MM.1S (cell line): Measurements from ENCODE around the gene VSX1.

Source experiments
- DNase-seq: peaks from one replicate; pipeline ENCODE4 v3.0.0-alpha.2; 2015
- H2AFZ ChIP-seq: fragments of 300-600 bp; sonication (generic); 2 replicates; pipeline ENCODE4 v1.6.0; 2016; ENCODE audit warnings: antibody characterized with exemption, low read length
- H3F3A ChIP-seq: fragments of 300-600 bp; sonication (generic); 2 replicates; pipeline ENCODE4 v1.6.1; 2016; ENCODE audit warnings: mild to moderate bottlenecking, antibody characterized with exemption, low read length, moderate library complexity, mixed read lengths; ENCODE audit not compliant: insufficient read depth
- H3K27ac ChIP-seq: fragments of 300-600 bp; sonication (generic); 2 replicates; pipeline ENCODE4 v1.5.1; 2016; ENCODE audit warnings: mild to moderate bottlenecking, low read length
- H3K27me3 ChIP-seq: fragments of 300-600 bp; sonication (generic); replicated peaks from 2 replicates; pipeline ENCODE4 v1.6.0; 2016; ENCODE audit warnings: low read length; ENCODE audit not compliant: insufficient read depth
- H3K36me3 ChIP-seq: fragments of 300-600 bp; sonication (generic); replicated peaks from 2 replicates; pipeline ENCODE4 v1.6.1; 2016; ENCODE audit warnings: mild to moderate bottlenecking, low read length, mixed read lengths; ENCODE audit not compliant: insufficient read depth
- H3K4me1 ChIP-seq: fragments of 300-600 bp; sonication (generic); 2 replicates; pipeline ENCODE4 v1.6.1; 2016; ENCODE audit warnings: low read length, mixed read lengths
- H3K4me2 ChIP-seq: fragments of 300-600 bp; sonication (generic); 2 replicates; pipeline ENCODE4 v1.6.0; 2016; ENCODE audit warnings: low read depth, low read length
- H3K4me3 ChIP-seq: fragments of 300-600 bp; sonication (generic); 2 replicates; pipeline ENCODE4 v1.5.1; 2016; ENCODE audit warnings: low read length, mixed read lengths
- H3K79me2 ChIP-seq: fragments of 300-600 bp; sonication (generic); 2 replicates; pipeline ENCODE4 v1.6.1; 2016; ENCODE audit warnings: mixed run types, low read length, mixed read lengths
- H3K9ac ChIP-seq: fragments of 300-600 bp; sonication (generic); 2 replicates; pipeline ENCODE4 v1.6.1; 2016; ENCODE audit warnings: low read length, mixed read lengths
- H3K9me2 ChIP-seq: fragments of 300-600 bp; sonication (generic); replicated peaks from 2 replicates; pipeline ENCODE4 v1.6.1; 2016; ENCODE audit warnings: mild to moderate bottlenecking, low read length, mixed read lengths; ENCODE audit not compliant: insufficient read depth
- H3K9me3 ChIP-seq: fragments of 300-600 bp; sonication (generic); replicated peaks from 2 replicates; pipeline ENCODE4 v1.6.1; 2016; ENCODE audit warnings: mild to moderate bottlenecking, low read length, mixed read lengths; ENCODE audit not compliant: insufficient read depth
- H4K20me1 ChIP-seq: fragments of 300-600 bp; sonication (generic); 2 replicates; pipeline ENCODE4 v1.6.1; 2016; ENCODE audit warnings: mild to moderate bottlenecking, low read length, moderate library complexity, mixed read lengths; ENCODE audit not compliant: insufficient read depth
- EZH2 ChIP-seq: fragments of 300-600 bp; sonication (generic); optimal IDR thresholded peaks from 2 replicates; pipeline ENCODE3; 2017; ENCODE audit warnings: low read depth, mild to moderate bottlenecking, antibody characterized with exemption, low read length, mixed read lengths
- EZH2phosphoT487 ChIP-seq: fragments of 300-600 bp; sonication (generic); IDR thresholded peaks from 2 replicates; pipeline ENCODE4 v1.6.1; 2018; ENCODE audit warnings: antibody characterized with exemption, low read length
- TF ChIP-seq, protein P1 (sequence below): fragments of 300-600 bp; sonication (generic); IDR thresholded peaks from 2 replicates; pipeline ENCODE4 v1.5.1; 2016; ENCODE audit warnings: antibody characterized with exemption, low read length, mixed read lengths

The VSX1 gene

DNA sequence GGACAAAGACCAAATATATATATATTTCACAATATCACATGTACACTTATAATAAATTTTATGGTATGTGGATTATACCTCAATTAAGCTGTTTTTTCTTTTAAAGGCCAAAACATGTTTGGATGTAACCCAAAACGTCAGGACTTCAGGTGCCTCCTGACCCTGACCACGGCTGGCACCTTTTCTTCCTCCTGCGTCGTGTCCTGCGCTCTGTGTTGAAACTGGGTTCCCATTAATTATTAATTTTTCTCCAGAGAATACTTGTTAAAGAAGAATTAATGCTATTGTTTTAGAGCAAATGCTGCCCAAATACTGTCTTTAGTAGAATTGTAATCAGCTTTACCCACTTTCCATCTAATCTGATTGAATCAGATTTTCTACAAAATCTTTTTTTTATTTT is 46.7 kb upstream of the VSX1 start:
- H3K27me3 ChIP-seq = no peaks in the 10 kb centered on the region
- H3F3A ChIP-seq = no peaks in the 10 kb centered on the region

DNA sequence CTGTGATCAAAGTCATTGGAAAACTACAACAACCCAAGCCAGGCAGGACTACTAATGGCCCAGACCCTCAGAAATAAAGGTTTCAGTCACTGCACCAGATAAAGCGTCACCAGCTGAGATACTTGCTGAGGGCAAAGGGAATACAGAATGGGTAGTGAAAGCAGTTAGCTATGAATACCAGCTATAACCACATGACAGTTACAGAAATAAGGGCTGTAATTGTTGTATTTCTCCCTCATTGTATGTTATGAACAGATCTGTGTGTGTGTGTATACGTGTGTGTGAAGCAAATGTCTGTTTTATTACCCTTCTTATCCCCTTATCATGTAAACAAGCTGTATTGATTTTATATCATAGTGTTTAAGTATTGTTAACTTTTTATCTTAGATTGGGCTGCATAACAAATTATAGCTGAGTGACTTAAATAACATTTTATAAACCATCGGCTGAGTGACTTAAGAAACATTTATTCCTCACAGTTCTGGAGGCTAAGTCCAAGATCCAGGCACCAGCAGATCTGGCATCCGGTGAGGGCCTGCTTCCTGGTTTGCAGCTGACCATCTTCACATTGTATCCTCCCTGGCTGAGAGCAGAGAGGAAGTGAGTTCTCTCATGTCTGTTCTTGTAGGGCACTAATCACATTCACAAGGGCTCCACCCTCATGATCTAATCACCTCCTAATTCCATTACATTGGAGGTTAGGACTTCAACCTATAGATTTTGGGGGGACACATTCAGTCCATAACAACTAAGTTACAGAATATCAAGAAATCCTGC is 46.0 kb upstream of the VSX1 start:
- H2AFZ ChIP-seq = no peak overlapping the region
- no peak overlapping the region for H3K9ac ChIP-seq
- no peaks in the 10 kb centered on the region for H3K9me3 ChIP-seq
- no peaks in the 10 kb centered on the region for H3K36me3 ChIP-seq
- no peaks in the 10 kb centered on the region for H3K4me1 ChIP-seq
- no peaks in the 10 kb centered on the region for H3K9me2 ChIP-seq
- H3F3A ChIP-seq = no peaks in the 10 kb centered on the region
- no peak overlapping the region for H3K4me3 ChIP-seq
- H4K20me1 ChIP-seq = no peaks in the 10 kb centered on the region
- DNase-seq = no peak
- no peaks in the 10 kb centered on the region for H3K79me2 ChIP-seq
- TF ChIP-seq, protein P1, sequence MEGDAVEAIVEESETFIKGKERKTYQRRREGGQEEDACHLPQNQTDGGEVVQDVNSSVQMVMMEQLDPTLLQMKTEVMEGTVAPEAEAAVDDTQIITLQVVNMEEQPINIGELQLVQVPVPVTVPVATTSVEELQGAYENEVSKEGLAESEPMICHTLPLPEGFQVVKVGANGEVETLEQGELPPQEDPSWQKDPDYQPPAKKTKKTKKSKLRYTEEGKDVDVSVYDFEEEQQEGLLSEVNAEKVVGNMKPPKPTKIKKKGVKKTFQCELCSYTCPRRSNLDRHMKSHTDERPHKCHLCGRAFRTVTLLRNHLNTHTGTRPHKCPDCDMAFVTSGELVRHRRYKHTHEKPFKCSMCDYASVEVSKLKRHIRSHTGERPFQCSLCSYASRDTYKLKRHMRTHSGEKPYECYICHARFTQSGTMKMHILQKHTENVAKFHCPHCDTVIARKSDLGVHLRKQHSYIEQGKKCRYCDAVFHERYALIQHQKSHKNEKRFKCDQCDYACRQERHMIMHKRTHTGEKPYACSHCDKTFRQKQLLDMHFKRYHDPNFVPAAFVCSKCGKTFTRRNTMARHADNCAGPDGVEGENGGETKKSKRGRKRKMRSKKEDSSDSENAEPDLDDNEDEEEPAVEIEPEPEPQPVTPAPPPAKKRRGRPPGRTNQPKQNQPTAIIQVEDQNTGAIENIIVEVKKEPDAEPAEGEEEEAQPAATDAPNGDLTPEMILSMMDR = no peak
- TF ChIP-seq EZH2 = no peak
- TF ChIP-seq EZH2phosphoT487 = no peak
- no peaks in the 10 kb centered on the region for H3K27me3 ChIP-seq
- no peak overlapping the region for H3K4me2 ChIP-seq
- H3K27ac ChIP-seq = no peak overlapping the region

More for the DNA sequence above, 46.7 kb upstream of the VSX1 start:
- H3K9me3 ChIP-seq = no peaks in the 10 kb centered on the region
- no peak overlapping the region for H3K4me3 ChIP-seq
- no peak overlapping the region for H3K4me2 ChIP-seq
- H3K4me1 ChIP-seq = no peaks in the 10 kb centered on the region
- H3K27ac ChIP-seq = no peak overlapping the region
- no peaks in the 10 kb centered on the region for H3K9me2 ChIP-seq
- no peak overlapping the region for H3K9ac ChIP-seq
- no peak for DNase-seq
- no peak for TF ChIP-seq EZH2
- TF ChIP-seq, protein P1 = no peak
- no peak for TF ChIP-seq EZH2phosphoT487
- no peaks in the 10 kb centered on the region for H4K20me1 ChIP-seq
- no peaks in the 10 kb centered on the region for H3K79me2 ChIP-seq
- H2AFZ ChIP-seq = no peak overlapping the region
- H3K36me3 ChIP-seq = no peaks in the 10 kb centered on the region

DNA sequence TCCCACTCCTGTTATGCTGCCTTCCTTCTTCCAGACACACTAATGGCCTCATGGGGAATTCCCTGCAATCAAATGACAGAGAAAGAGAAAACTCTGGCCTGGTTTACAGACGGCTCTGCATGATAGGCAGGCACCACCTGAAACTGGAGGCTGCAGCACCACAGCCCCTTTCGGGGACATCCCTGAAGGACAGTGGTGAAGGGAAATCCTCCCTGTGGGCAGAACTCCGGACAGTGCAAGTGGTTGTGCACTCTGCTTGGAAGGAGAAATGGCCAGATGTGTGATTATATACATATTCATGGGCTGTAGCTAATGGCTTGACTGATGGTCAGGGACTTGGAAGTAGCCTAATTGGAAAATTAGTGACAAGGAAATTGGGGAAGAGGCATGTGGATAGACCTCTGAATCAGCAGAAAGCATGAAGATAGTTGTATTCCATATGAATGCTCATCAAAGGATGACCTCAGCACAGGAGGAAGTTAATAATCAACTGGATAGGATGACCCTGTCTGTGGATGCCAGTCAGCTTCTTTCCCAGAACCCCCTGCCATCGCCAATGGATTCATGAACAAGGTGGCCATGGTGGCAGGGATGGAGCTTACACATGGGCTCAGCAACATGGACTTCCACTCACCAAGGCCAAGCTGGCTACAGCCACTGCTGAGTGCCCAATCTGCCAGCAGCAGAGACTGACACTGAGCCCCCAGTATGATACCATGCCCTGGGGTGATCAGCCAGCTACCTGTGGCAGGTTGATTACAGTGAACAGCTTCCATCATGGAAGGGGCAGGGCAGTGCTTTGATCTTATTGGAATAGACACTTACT is 44.5 kb upstream of the VSX1 start:
- H4K20me1 ChIP-seq = no peaks in the 10 kb centered on the region
- no peaks in the 10 kb centered on the region for H3F3A ChIP-seq
- no peak overlapping the region for H2AFZ ChIP-seq
- H3K4me1 ChIP-seq = no peaks in the 10 kb centered on the region
- H3K4me3 ChIP-seq = no peak overlapping the region
- no peaks in the 10 kb centered on the region for H3K27me3 ChIP-seq
- no peak overlapping the region for H3K4me2 ChIP-seq
- DNase-seq = no peak
- no peaks in the 10 kb centered on the region for H3K36me3 ChIP-seq
- H3K79me2 ChIP-seq = no peaks in the 10 kb centered on the region
- TF ChIP-seq EZH2 = no peak
- TF ChIP-seq, protein P1 = no peak
- TF ChIP-seq EZH2phosphoT487 = no peak
- no peaks in the 10 kb centered on the region for H3K9me3 ChIP-seq
- no peak overlapping the region for H3K27ac ChIP-seq
- H3K9me2 ChIP-seq = no peaks in the 10 kb centered on the region
- H3K9ac ChIP-seq = no peak overlapping the region
